ENCODE measurements around the gene NRF1. TPM values are rescaled to one million over a fixed set of nuclear protein-coding genes. Genes with fewer than 3 reads are reported as not detected.
"Not testable (repeated sequence)": the region's sequence is repeated elsewhere in the genome, so short reads cannot be mapped to it uniquely, and the experiment has no call there.

NRF1 gene
- polyA plus RNA-seq, 3 donors, result 21.8 to 29.9 (median 24.5) TPM

DNA sequence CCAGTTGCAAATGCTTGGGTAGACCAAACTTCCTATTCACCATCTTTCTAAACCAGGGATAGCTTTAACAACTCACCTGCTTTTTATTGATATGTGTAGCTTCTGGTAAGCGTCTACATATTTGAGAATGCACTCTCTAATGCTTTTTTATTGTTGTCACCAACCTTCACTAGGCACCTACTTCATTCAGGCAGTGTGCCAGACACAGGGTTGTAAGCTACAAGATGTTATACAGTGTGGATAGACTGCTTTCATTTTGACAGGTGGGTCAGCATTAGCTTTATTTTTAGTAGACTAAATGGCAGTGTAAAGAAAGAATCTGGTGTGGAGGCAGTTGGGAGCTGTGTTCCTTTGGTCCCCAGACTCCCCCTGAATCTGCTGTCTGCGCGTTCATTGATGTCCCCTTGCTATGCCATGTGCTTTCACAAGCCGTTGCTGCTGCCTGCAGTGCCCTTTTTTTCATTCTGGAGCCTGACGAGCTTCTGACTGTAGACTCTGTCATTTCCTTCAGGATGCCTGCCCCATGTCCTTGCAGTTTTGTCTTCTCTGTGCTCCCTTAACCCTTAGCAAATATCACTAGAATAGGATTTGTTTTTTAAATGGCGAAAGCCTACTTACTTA, 32.1 kb downstream of the NRF1 start:
- DNase-seq, result no peak

GRCh38 chr7:129644634-129645230, 33.2 kb downstream of the NRF1 start:
- DNase-seq, result peak; percentile 33

DNA sequence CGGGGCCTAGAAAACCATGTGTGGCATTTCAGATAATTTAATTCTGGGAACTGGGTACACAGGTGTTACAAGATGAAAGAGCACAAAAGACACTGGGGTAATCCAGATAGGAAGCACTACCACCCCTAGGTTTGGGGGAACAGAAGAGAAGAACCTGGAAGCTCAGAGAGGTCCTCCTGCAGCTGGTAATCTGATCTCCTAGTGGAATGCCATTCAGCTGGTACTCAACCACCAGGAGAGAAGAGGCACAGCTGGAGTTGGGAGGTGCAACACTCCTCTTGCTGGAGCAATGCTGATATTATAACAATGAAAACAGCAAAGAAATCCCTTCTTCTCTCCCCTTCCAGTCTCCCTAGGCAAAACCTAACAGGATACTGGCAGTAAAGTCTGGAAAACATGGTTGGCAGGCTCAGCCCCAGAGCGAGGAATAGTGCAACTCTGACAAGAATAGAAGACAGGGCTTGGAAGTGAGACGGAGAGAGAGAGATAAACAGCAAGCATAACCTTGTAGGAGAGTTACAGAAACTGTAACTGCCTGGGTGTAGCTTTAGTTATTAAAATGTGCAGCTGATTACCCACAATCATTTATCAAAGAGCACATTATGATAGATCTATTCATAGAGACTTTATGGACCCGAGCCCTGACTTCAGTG, 35.0 kb downstream of the NRF1 start:
- no peak for DNase-seq

DNA sequence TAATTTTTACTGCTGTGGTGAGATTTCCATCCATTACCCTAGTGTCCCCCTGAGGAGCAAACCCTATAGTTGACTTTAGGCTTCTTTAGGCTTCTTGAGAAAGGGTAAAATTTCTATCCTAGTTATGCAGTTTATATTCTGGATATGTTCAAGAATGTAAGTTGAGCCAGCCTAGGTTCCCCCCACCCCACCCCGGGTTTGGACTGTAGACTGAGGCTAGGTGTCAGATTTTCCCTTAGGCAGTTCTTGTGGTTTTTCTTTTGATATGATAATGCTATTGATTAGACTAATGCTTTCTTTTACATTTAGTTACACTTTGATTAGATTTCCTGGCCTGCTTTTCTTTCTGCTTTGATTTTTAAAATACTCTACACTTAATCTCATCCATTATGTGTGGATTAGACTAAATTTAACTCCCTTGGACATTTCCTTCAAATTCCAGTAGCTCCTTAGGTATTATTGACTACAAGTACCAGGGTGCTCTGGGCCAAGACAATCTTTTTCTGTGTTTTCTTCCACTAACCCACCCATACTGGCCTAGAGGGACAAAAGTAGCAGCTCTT, 37.7 kb downstream of the NRF1 start:
- no peak for DNase-seq

DNA sequence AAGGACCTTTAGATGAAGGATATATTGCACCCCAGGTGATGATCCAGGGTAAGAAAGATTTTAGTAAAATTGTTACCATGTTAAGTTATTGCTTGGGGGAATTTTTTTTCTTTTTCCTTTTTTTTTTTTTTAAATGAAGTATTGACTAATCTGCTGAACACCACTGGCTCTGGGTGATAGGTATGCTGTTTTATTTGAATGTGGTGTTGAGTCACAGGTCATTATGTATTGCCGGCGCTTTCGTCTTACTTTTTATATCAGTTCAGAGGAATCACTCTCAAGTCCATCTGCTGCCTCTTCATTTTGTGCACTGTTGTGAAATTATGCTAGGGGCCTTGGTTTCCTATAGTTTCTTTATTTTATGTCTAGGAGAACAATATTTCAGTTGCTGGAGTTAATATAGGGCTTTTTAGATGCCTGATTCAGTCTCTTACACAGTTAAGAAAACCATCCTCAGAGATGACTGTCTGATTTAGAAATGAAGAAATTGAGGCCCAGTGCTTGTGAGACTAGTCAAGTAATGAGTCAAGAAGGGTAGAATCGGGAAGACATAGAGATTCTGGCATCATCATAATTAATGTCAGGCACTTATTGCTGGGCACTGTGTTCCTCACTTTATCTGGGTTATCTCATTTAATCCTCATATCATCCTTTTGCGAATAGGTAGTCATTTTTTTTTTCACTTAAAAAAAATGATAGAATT, 38.7 kb downstream of the NRF1 start:
- no peak for DNase-seq

DNA sequence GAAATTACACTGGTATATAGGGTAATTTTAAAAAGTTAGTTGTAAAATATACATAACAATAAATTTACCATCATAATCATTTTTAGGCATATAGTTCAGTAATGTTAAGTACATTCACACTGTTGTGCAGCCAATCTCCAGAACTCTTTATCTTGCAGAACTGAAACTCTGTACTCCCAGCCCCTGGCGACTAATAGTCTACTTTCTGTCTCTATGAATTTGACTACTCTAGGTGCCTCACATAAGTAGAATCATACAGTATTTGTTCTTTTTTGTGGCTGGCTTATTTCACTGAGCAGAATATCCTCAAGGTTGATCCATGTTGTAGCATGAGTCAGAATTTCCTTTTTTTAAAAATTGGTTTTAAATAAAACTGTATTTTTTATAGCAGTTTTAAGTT, 41.4 kb downstream of the NRF1 start:
- DNase-seq, result no peak

DNA sequence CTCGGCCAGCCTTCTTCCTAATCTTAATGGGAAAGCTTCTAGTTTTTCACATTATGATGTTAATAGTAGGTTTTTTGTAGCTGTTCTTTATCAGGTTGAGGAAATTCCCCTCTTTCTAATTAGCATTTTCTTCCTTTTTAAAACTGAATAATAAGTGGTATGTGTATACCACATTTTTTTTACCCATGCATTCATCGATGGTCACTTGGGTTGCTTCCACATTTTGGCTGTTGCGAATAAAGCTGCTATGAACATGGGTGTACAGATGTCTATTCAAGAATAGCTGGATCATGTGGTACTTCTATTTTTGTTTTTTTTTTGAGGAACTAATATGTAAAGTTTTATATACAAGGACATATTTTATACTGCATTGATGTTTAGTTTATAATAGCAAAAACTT, 44.3 kb downstream of the NRF1 start:
- DNase-seq, result no peak

- DNase-seq, result no peak
Observed at GRCh38 chr7:129657363-129657762, 45.8 kb downstream of the NRF1 start.

DNA sequence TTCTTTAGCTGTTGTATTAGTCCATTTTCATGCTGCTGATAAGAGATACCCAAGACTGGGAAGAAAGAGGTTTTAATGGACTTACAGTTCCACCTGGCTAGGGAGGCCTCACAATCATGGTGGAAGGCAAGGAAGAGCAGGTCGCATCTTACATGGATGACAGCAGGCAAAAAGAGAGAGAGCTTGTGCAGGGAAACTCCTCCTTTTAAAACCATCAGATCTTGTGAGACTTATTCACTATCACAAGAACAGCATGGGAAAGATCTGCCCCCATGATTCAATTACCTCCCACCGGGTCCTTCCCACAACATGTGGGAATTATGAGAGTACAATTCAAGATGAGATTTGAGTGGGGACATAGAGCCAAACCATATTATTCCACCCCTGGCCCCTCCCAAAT, 48.4 kb downstream of the NRF1 start:
- not testable (repeated sequence) for DNase-seq

DNA sequence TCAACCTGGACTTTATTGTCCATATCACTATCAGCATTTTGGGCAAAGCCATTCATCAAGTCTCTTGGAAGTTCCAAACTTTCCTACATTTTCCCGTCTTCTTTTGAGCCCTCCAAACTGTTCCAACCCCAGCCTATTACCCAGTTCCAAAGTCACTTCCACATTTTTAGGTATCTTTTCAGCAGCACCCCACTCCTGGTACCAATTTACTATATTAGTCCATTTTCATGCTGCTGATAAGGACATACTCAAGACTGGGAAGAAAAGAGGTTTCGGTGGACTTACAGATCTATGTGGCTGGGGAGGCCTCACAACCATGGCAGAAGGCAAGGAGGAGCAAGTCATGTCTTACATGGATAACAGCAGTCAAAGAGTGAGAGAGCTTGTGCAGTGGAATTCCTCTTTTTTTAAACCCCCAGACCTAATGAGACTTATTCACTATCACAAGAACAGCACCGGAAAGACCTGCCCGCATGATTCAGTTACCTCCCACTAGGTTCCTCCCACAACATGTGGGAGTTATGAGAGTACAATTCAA, 50.2 kb downstream of the NRF1 start:
- no peak for DNase-seq

GRCh38 chr7:129663240-129663639, 51.7 kb downstream of the NRF1 start:
- not testable (repeated sequence) for DNase-seq

- peak; percentile 35 for DNase-seq
Observed at GRCh38 chr7:129664029-129665012, 52.8 kb downstream of the NRF1 start.

GRCh38 chr7:129665013-129665401, 53.5 kb downstream of the NRF1 start:
- no peak for DNase-seq

DNA sequence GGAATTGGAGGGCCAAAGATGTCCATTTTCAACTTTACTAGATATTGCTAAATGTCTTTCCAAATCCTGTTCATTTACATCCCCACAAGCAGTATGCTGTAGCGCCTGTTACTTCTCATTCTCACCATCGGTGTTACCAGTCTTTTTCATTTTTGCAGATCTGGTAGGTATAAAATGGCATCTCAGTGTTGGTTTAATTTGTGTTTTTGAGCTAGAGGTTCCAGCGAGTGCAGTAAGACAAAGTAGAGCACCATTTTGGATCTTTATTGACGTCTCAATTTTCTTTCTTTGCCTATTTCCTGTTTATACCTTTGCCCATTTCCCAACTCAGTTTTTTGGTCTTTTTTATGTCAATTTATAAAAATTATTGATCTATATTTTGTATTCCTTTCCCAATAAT, 55.6 kb downstream of the NRF1 start:
- no peak for DNase-seq

DNA sequence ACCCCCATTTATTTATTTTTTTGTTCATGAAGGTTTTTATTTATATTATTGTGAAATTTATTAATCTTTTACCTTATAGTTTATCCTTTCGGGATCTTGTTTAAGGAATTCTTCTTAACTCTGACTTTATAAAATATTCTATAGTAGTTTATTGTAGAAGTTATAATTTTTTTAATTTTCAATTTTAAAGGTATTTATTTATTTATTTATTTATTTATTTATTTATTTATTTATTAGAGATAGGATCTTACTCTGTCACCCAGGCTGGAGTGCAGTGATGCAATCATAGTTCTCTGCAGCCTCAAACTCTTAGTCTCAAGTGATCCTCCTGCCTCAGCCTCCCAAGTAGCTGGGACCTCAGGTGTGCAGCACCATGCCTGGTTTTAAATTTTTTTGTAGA, 56.0 kb downstream of the NRF1 start:
- no peak for DNase-seq

DNA sequence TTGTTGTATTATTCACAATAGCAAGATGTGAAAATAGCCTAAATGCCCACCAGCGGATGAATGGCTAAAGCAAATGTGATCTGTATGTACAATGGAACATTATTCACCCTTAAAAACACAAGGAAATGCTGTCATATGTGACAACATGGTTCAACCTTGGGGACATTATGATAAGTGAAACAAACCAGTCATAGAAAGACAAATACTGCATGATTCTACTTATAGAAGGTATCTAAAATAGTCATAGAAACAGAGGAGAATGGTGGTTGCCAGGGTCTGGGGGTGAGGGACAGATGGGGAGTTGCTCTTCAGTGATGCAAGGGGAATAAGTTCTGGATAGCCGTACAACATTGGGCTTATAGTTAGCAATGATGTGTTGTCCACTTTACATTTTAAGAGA, 58.4 kb downstream of the NRF1 start:
- DNase-seq, result no peak

- no peak for DNase-seq
Observed at GRCh38 chr7:129670656-129671055, 59.1 kb downstream of the NRF1 start.

GRCh38 chr7:129671266-129671665, 59.7 kb downstream of the NRF1 start:
- DNase-seq, result no peak

GRCh38 chr7:129674475-129674874, 63.0 kb downstream of the NRF1 start:
- DNase-seq, result not testable (repeated sequence)

DNA sequence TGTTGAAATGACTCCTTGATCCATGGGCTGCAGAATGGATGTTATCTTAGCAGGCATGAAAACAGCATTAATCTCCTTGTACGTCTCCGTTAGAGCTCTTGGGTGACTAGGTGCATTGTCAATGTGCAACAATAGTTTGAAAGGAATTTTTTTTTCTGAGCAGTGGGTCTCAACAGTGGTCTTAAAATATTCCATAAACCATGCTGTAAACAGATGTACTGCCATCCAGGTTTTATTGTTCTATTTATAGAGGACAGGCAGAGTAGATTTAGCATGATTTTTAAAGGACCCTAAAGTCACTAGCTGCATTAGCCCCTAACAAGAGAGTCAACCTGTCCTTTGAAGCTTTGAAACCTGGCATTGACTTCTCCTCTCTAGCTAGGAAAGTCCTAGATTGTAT, 64.0 kb downstream of the NRF1 start:
- DNase-seq, result no peak

Measured in renal pelvis (tissue), 4 donors.